K562 (cell line): ENCODE measurements around the gene C3. TPM values are rescaled to one million over a fixed set of nuclear protein-coding genes. Genes with fewer than 3 reads are reported as not detected.
A peak's percentile ranks its signal among the peaks of the same experiment; 100 is the strongest.

Experiments used
- ATAC-seq: fragments of 200-7000 bp; cut with Tn5 transposase; 3 replicates; pipeline ENCODE4 v1.9.1; 2020; ENCODE audit warnings: moderate library complexity
- BruUV-seq: library from RNA; stranded (reverse); fragments of 400-500 nt; replicated peaks from 2 replicates; lab custom pipeline; 2021; lab: Mats Ljungman, UMichigan
- CTCF ChIA-PET: fragments of 300-600 bp; formaldehyde crosslinking; extraction: SDS; loops from one replicate; lab custom pipeline; 2021; ENCODE audit warnings: low intra/inter-chr PET ratio; lab: Yijun Ruan, JAX
- POLR2A ChIA-PET: fragments of 300-600, 350-650 bp; sonication (Branson Sonifier 250); formaldehyde crosslinking; extraction: SDS; loops from one replicate; lab custom pipeline; 2021; ENCODE audit warnings: antibody characterized with exemption, inconsistent platforms; lab: Yijun Ruan, JAX
- DNase-seq, 4 experiments: peaks; one replicate each; pipeline versions ENCODE4 v3.0.0 to v3.0.0-alpha.2; 2011 to 2018; ENCODE audit warnings: low spot score in 3 of 4, mixed read lengths in 3 of 4; ENCODE audit errors: extremely low read depth in 1 of 4
- FAIRE-seq: peaks from 2 replicates; lab custom pipeline; 2011; peaks lifted over from hg19 to GRCh38; lab: Jason Lieb, UNC
- H2AFZ ChIP-seq: 2 replicates; pipeline ENCODE4 v1.6.0; 2011; ENCODE audit warnings: low read depth, low read length, control low read depth, inconsistent platforms
- H3K27ac ChIP-seq: fragments of 200-600 bp; 3 replicates; pipeline ENCODE4 v1.8.0; 2011; ENCODE audit warnings: low read depth, mild to moderate bottlenecking, control low read depth, inconsistent platforms, low read length, moderate library complexity, mixed read lengths; ENCODE audit errors: extremely low read depth
- H3K27me3 ChIP-seq, 2 experiments: fragments of 300-600 bp in 1 of 2; 2 replicates in 1 of 2; 3 replicates in 1 of 2; pipeline versions ENCODE4 v1.6.0 to v1.8.0; 2011; ENCODE audit warnings: inconsistent platforms in 2 of 2, low read length in 2 of 2, mild to moderate bottlenecking in 1 of 2, mixed read lengths in 1 of 2, moderate library complexity in 1 of 2; ENCODE audit not compliant: control insufficient read depth in 2 of 2, insufficient read depth in 2 of 2
- H3K36me3 ChIP-seq: fragments of 300-600 bp; 3 replicates; pipeline ENCODE4 v1.8.0; 2011; ENCODE audit warnings: mild to moderate bottlenecking, low read length, inconsistent platforms; ENCODE audit not compliant: control insufficient read depth, insufficient read depth
- H3K4me1 ChIP-seq, 2 experiments: fragments of 200-600 bp in 1 of 2; replicated peaks in 1 of 2; 2 replicates in 1 of 2; 3 replicates in 1 of 2; pipeline versions ENCODE4 v1.5.1 to v1.8.0; 2011; ENCODE audit warnings: inconsistent platforms in 2 of 2, low read length in 2 of 2, mild to moderate bottlenecking in 1 of 2, mixed read lengths in 1 of 2, moderate library complexity in 1 of 2; ENCODE audit not compliant: control insufficient read depth in 2 of 2, insufficient read depth in 2 of 2
- H3K4me2 ChIP-seq: 2 replicates; pipeline ENCODE4 v1.6.1; 2011; ENCODE audit warnings: low read length, control low read depth, inconsistent platforms, mixed read lengths; ENCODE audit not compliant: insufficient read depth
- H3K4me3 ChIP-seq: fragments of 200-600 bp; sonication (generic), shearing (Covaris generic); 2 replicates; pipeline ENCODE4 v1.5.1; 2016; ENCODE audit warnings: control low read depth, inconsistent platforms
- H3K79me2 ChIP-seq: fragments of 200-600 bp; 3 replicates; pipeline ENCODE4 v1.8.0; 2011; ENCODE audit warnings: low read length, inconsistent platforms; ENCODE audit not compliant: control insufficient read depth, insufficient read depth
- H3K9ac ChIP-seq, 2 experiments: 2 replicates each; pipeline versions ENCODE4 v1.6.0 to v1.6.1; 2011; ENCODE audit warnings: low read depth in 2 of 2, low read length in 2 of 2, control low read depth in 1 of 2, inconsistent platforms in 1 of 2, mild to moderate bottlenecking in 1 of 2, mixed read lengths in 1 of 2; ENCODE audit not compliant: insufficient read depth in 1 of 2
- H3K9me1 ChIP-seq: one replicate; pipeline ENCODE4 v1.6.0; 2011; ENCODE audit warnings: inconsistent platforms, mild to moderate bottlenecking, low read length, moderate library complexity; ENCODE audit not compliant: control insufficient read depth, insufficient read depth
- H3K9me3 ChIP-seq: replicated peaks from 2 replicates; pipeline ENCODE4 v1.5.1; 2011; ENCODE audit warnings: low read depth, low read length, inconsistent platforms; ENCODE audit not compliant: control insufficient read depth, insufficient read depth
- H4K20me1 ChIP-seq: replicated peaks from 2 replicates; pipeline ENCODE4 v1.6.1; 2011; ENCODE audit warnings: low read length, inconsistent platforms, mixed read lengths; ENCODE audit not compliant: control insufficient read depth, insufficient read depth
- CEBPB ChIP-seq: fragments of 450-650 bp; IDR thresholded peaks from 2 replicates; pipeline ENCODE4 v1.6.1; 2016; ENCODE audit warnings: missing genetic modification characterization, missing compliant biosample characterization
- ELF1 ChIP-seq: fragments of 200-800 bp; sonication (Bioruptor generic); IDR thresholded peaks from 2 replicates; pipeline ENCODE4 v1.6.1; 2016; ENCODE audit warnings: missing genetic modification characterization, missing compliant biosample characterization
- REST ChIP-seq, 2 experiments: fragments of 450-650 bp; formaldehyde crosslinking in 1 of 2; IDR thresholded peaks; 2 replicates each; pipeline versions ENCODE4 v1.4.0 to v1.6.1; 2014 to 2020; ENCODE audit warnings: mild to moderate bottlenecking in 2 of 2, borderline replicate concordance in 1 of 2, low read depth in 1 of 2
- SREBF2 ChIP-seq: sonication (generic); formaldehyde crosslinking; IDR thresholded peaks from 2 replicates; pipeline ENCODE4 v1.4.0; 2020; ENCODE audit warnings: mild to moderate bottlenecking, missing genetic modification reagents
- WGBS: fragments of 100-300 bp; shearing (Covaris generic); methylation state at CpG from one replicate; pipeline ENCODE4 v1.1.6; 2016; ENCODE audit warnings: low coverage, mixed read lengths; ENCODE audit not compliant: insufficient coverage; ENCODE audit errors: missing lambda C conversion rate; 5-methylcytosine and 5-hydroxymethylcytosine counted together
- in situ Hi-C: fragments of 300-500 bp; cut with MboI; formaldehyde crosslinking; loops from 4 replicates; pipeline ENCODE4 v1.15.0; 2018; ENCODE audit warnings: inconsistent platforms, mixed read lengths
- intact Hi-C: fragments of 100-400 bp; cut with micrococcal nuclease; formaldehyde crosslinking; loops from 2 replicates; pipeline ENCODE4 v1.14.2; 2022
- polyA plus RNA-seq, 8 experiments: library from polyadenylated mRNA; depleted of rRNA in 4 of 8; stranded (reverse) in 5 of 8; unstranded in 3 of 8; fragments of >200 nt; fragmentation: Nextera tagmentation in 2 of 8; fragmentation: Illumina TruSeq in 1 of 8; extraction: Ambion mirVana in 2 of 8; extraction: Trizol in 1 of 8; gene quantifications; 2 replicates each; pipeline versions ENCODE4 v1.2.1 to v1.2.3, GENCODE V29; 2011 to 2014; ENCODE audit warnings: inconsistent platforms in 1 of 8, missing spikeins in 1 of 8
- total RNA-seq, 7 experiments: library from RNA; depleted of rRNA in 6 of 7; stranded (reverse); fragments of >200 nt in 6 of 7; fragmentation: Illumina TruSeq in 2 of 7; extraction: Trizol in 2 of 7; gene quantifications; 2 replicates each; pipeline versions ENCODE4 v1.2.1 to v1.2.3, GENCODE V29; 2011 to 2021; ENCODE audit warnings: low replicate concordance in 1 of 7

Gene C3
- total and polyA plus RNA-seq, 9 of the 15 experiments (the other 6 are each of a cell fraction or from before 2014, with no cell fraction given): 0.59 to 10.6 (median 2.2) TPM

GRCh38 chr19:6721773-6722172, 1.3 kb upstream of the C3 start:
- in situ Hi-C loops: no loop called here
- H3K9ac ChIP-seq: peak overlapping the region in 1 of 2 experiments; percentile 22; a peak in 2 of 4 replicates
- H3K4me3 ChIP-seq: no peak overlapping the region
- CTCF ChIA-PET: no interaction called here
- no peak overlapping the region; the same call in 1 of the 2 replicates for H3K4me2 ChIP-seq
- DNase-seq: no peak
- POLR2A ChIA-PET: interaction anchor here (0.6 to 1.3 kb wide), 5 partner anchors 16 to 205 kb away, joined by 3 to 4 read pairs (median 3); partner anchors contain the start of gene GPR108
- H3K27ac ChIP-seq: no peak overlapping the region
- H3K27me3 ChIP-seq: no peaks in the 10 kb centered on the region
- H3K36me3 ChIP-seq: no peaks in the 10 kb centered on the region
- WGBS: 29% methylated on average over 5 of the region's 5 CpGs
- H3K4me1 ChIP-seq: peaks cover 38 to 39% of the 10 kb centered on the region in 2 experiments
- H2AFZ ChIP-seq: peak overlapping the region; percentile 61
- no peak for ATAC-seq
- TF ChIP-seq ELF1 (tag) (0 out of 2 replicates have a peak, but pooled peaks have one; percentile 21), REST (IDR thresholded peaks at IDR 0.05; ENCODE audit: borderline replicate concordance) (no peak), REST (CRISPR knock-in tag; IDR thresholded peaks at IDR 0.05; ENCODE audit: low read depth) (no peak), CEBPB (tag) (0 out of 2 replicates have a peak, but pooled peaks have one; percentile 1), SREBF2 (CRISPR knock-in tag) (no peak)
- H3K9me3 ChIP-seq: no peaks in the 10 kb centered on the region
- H3K79me2 ChIP-seq: no peaks in the 10 kb centered on the region
- no TSS peak for BruUV-seq
- FAIRE-seq: no peak
- intact Hi-C loops: no loop called here
- H3K9me1 ChIP-seq: no peaks in the 10 kb centered on the region
- H4K20me1 ChIP-seq: no peaks in the 10 kb centered on the region
